NK-92 treated with Interleukin-12 subunit alpha and Interleukin-12 subunit beta, amount 100 ng/mL, for 24 hours (cell line): Measurements from ENCODE around the gene ALPL.
"Not testable (repeated sequence)": the region's sequence is repeated elsewhere in the genome, so short reads cannot be mapped to it uniquely, and the experiment has no call there.

ENCODE experiments used
- DNase-seq: peaks from one replicate; lab custom pipeline; 2025; lab: John Stamatoyannopoulos, UW

Gene ALPL

DNA sequence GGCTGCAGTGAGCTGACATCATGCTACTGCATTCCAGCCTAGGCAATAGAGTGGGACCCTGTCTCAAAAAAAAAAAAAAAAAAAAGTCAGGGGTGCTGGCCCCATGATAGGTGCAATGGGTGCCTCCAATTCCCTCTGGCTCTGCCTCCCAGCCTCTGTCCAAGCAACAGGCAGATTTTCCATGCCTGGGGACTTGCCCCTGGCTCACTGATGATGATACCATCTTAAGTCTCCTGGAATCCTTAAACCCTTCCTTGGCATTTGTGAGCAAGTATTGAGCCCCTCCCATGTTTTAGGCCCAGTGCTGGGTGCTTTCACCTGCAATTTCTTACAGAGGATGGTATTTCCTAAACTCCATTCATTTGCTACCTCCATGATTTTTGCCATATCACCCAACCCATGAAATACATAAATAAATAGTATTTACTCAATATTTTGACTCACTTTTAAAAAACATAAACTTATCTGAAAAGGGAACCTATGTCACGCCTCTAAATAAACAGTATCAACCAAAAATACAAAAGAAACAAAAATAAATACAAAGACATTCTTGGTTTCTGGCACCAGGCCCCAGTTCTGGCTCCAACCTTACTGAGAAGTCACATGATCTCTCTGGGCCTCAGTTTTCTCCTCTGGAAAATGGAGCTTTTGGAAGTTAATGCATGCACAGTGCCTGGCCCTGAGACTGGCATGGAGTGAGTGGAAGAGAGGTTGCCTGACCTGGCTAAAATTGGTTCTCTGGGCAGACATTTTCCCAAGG, 1.5 kb upstream of the ALPL start:
- DNase-seq: no peak

GRCh38 chr1:21508580-21509350, 458 bp upstream of the ALPL start:
- DNase-seq: no peak

- no peak for DNase-seq
These were observed 880 bp downstream of the ALPL start for GRCh38 chr1:21510113-21510493.

DNA sequence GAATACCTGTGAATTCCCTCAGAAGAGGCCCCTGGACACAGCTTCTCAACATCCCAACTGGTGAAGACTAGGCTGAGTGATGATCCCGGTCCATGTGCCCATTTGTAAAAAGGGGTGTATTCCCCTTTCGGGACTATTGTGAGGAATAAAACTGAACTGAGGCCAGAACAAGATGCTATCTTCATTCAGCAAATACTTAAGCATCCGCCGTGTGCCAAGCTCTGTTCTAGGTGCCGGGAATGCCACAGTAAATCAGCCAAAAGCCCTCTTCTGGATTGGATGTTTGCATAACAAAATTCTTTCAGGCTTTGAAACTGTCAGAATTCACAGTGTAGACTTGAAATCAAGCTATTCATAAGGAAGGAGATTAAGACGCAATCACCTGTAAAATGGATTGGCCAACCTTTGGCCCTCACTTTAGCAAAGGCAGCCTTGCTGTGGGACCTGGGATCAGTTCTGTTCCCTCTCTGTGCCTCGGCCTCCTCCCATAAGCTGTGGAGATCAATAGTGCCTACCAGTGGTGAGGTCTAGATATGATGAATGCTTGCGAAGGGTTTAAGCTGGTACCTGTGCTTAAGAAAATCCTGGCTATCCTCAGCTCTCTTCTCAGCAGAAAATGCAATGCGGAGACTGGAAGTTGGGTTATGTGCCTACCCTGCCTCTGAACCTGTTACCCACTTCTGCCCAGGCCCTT, 1.8 kb downstream of the ALPL start:
- no peak for DNase-seq

DNA sequence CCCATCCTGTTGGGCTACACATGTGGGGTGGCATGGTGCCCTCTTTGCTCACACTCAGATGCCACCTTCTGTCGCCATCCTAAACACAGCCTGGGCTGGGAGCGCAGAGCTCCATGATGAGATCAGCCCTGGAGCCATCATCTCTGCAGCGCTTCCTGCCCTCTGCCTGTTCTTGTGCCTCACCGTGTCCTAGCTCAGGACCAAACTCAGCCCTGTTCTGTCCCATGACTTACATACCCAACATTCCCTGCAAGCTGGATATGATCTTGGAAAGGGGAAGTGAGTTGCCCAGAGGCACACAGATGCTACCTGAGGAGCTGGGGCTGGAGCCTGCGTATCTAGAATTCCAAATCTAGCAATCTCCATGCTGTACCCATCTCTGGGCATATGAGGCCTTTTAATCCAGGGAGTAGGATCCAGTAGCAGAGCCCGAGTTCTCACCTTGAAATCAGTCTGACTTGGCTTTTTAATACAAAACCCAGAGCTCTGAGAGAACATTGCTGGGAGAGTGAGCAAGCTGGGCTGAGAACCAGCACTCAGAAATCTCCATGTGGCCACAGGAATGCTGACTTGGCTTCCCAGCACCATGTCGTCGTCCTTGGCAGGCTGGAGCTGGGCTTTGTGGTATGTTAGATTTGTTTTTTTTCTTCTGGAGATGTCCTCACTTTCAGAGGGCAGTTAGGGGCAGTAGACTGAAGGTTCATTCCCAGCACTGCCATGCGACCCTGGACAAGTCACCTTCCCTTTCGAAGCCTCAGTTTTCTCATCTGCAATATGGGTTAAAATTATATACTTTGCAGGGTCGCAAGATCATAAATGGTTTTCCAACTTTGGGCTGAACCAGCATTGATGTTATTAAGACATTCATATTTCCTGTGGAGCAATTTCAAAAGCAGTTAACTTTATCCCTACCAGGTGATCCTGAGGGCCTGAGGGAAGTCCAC, 2.6 kb downstream of the ALPL start:
- DNase-seq: no peak

DNA sequence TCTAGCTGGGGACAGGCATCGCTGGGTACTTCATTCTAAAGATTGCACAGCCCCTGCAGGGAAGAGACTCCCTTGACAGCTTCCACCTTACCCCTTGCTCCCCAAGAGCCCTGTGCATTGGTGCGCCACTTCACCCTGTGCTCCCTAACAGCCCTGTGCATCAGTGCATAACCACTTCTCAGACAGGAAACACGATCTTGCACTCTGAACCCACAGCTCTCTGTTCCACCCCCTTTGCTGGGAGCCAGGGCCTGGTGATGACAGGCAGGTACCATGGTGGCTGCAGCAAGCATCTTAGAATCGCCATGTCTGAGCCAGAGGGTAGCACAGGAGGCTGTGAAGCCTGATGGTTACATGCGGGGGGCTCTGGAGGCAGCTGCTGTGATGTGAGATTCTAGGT, 5.0 kb downstream of the ALPL start:
- DNase-seq: no peak

DNA sequence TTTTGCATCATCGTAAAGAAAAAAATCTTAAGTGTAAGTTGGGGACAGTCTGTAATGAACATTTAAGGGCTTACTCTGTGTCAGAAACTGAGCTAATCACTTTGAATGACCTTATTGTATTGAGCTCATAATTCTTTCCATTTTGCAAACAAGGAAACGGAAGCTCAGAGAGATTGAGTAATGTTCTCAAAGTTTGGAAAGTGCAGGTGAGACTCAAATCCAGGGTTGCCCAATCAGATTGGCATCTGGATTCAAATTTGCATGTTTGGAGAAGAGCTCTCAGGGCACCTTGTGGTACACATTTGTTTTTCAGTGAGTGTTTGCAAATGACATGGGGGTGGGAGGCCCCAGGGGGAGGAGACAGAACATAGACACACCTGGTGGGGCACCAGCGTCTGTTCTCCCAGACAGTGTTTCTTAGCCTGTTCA, 8.0 kb downstream of the ALPL start:
- DNase-seq: no peak

DNA sequence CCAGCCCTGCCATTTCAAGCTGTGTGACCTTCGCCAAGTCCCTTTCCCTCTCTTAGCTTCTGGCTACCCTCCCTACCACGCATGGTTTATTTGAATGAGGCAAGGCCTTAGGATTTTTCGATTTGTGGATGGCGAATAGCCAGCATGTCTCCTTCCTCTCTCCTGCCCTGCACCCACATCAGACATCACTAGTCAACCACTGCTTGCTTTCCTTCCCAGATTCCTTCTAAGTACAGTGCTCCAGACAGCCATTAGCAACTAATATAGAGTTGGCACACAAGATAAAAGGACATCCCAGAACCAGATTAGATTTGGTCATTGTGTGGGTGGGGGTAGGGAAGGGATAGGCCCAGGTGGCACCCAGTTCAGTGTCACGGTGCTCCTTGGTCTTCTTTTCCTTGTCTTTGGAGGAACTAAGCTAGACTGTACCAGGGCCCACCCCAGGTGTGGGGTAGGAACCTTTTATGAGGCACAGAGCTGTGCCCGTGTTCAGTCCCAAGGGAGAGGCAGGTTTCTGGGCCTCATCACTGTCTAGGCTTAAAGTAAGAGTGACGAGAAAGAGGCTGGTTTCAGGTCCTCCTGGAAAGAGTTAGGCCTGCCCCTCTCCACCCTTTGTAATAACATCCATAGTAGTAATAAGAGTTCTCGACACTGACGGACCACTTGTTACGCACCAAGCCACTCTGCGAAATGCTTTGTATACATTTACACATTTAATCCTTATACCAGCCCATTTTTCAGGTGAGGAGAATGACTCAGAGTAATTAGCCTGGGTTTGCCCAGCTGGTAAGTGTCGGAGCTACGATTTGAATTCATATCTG, 8.6 kb downstream of the ALPL start:
- DNase-seq: no peak

DNA sequence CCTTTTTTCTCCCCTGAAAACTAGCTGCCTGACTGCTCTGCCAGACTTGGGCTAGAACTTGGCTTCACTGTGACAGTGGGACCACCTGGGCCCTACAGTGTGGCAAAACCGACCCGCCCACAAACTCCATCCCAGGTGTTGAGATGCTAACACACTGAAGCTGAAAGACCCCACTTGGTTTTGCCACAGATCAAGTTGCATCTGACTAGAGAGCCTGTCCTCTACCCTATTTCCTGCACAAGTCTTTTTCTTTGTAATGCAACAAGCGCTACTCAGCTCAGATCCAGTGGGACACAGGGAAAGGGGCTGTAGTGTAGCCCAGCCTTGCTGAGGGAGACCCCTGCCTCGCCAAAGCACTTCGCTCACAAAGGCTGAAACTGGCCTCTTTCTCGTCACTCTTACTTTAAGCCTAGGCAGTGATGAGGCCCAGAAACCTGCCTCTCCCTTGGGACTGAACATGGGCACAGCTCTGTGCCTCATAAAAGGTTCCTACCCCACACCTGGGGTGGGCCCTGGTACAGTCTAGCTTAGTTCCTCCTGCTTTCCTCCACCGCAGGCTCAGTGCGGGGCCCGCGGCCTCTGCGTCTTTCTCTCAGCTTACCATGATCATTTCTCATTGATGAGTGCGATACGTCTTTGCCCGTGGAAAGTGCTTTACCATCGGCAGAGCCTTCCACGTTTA, 9.7 kb downstream of the ALPL start:
- no peak for DNase-seq

- DNase-seq: not testable (repeated sequence)
These were observed 10.4 kb downstream of the ALPL start for GRCh38 chr1:21519486-21520070.

DNA sequence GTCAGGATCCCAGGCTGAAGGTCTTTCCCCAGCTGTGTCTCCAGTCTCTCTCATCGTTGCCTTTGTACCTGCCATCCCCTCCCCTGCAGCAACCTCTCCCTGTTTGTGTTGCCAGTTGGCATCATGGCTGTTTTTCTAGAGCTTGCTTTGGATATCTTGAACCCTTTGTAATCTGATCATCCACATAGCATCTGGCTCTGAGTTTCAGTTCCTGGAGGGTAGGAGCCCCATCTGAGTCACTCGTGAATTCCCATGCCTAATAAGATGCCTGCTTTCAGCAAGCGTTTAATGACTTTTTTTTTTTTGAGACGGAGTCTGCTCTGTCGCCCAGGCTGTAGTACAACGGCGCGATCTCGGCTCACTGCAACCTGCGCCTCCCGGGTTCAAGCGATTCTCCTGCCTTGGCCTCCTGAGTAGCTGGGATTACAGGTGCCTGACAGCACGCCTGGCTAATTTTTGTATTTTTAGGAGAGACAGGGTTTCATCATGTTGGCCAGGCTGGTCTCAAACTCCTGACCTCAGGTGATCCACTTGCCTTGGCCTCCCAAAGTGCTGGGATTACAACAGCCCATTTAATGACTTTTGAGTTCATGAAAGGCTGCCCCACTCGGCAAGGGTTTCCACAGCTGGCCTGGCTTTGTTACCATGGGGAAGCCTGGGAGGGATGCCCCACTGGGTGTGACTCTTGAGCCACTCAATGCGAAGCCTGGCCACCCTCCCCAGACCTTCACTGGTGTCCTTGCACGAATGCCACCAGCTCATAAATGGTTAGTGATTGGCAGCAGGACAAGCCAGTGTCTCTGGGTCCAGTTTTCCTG, 11.9 kb downstream of the ALPL start:
- no peak for DNase-seq

DNA sequence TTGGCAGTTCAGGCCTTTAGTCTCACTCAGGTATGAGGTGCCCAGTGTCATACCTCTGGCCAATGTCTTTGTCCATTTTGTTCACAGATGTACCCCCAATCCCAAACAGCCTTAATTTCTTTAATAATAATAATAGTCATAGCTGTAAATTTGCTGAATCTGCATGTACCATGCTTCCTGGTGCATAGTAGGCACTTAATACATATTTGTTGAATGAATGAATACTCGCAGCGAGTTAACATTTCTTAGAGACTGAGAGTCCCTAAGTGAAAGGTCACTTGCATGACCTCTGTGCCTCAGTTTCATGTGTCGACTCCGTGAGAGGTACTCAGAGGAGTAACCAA, 12.5 kb downstream of the ALPL start:
- no peak for DNase-seq

DNA sequence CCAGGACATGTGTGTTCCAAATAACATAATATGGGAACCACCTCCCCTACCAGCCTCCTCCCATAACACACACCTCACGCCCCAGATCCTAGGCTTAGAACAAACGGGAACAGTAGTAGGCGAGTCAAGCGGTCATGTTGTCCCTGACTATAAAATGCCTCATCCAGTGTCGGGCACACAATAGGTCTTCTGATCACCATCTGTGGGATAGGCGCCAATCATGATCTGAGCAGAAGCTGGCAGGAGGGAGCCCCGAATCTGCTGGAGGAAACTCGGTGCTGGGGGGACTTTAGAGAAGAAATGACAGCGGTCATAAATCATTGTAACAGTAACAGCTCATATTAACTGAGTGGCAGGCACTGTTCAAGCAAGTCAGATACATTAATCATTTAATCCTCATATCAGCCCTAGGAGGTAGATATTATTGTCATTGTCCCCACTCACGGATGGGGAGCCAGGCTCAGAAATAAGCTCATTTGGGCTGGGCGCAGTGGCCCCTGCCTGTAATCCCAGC, 13.4 kb downstream of the ALPL start:
- no peak for DNase-seq

GRCh38 chr1:21523297-21523813, 14.1 kb downstream of the ALPL start:
- DNase-seq: no peak

- no peak for DNase-seq
These were observed 15.0 kb downstream of the ALPL start for GRCh38 chr1:21524220-21524619.

DNA sequence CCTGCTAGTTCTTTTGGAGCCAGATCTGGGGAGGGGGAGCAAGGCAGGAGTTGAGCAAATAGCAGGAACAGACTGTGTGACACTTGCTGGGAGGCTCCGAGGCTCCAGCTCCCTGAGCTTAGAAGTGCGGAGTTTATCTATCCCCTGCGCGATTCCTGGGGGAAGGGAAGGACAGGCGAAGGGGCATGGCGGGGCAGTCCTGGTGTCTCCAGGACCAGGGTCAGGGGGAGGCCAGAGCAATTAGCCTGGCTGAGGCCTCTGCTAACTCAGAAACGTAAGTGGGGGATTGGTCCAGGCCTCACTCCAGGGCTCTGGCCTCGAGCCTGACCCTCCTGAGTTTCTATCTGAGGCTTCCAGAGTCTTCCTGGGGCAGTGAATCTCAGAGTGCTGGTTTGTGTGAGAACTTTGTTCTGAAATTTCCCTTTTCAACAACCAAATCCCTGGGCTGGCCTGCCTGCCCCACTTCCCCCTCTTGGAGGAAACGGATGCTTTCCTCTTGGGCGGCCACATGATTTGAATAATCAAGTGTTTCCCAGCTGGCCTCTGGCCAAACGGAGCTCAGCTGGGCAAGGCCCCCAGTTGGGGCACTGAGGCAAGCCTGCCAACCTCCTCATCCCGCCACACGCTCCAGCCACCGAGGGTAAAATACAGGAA, 15.6 kb downstream of the ALPL start:
- DNase-seq: no peak

GRCh38 chr1:21525340-21525717, 16.1 kb downstream of the ALPL start:
- DNase-seq: no peak

DNA sequence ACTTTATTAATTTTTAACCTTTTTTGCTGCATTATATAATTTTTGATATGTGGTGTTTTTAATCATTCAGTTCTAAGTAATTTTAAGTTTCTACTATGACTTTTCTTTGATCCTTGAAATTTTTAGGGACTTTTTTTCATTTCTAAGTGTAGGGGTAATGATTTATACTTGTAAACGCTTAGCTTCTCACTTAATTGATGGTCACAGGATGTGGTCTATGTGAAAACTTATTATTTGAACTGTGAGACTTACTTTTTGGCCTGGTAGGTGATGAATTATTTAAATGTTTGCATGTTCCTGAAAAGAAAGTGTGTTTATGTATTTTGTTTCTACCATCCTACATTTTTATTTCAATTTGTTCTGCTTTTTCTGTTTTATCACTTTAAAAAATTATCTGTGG, 17.2 kb downstream of the ALPL start:
- no peak for DNase-seq
